Measurements from ENCODE around the gene HNRNPF. TPM values are rescaled to one million over a fixed set of nuclear protein-coding genes. Genes with fewer than 3 reads are reported as not detected.
A peak's percentile ranks its signal among the peaks of the same experiment; 100 is the strongest.

HNRNPF gene
- total and polyA plus RNA-seq, 4 donors: 79.1 to 237 (median 176) TPM

GRCh38 chr10:43362191-43362839 lies 46.7 kb downstream of the HNRNPF start:
- TF ChIP-seq CTCF (IDR thresholded peaks at IDR 0.05; ENCODE audit: control extremely low read depth, extremely low read depth): no peak
- DNase-seq (peak; percentile 96 to 98 (median 97)), ATAC-seq (ENCODE audit: insufficient read depth, low FRiP score) (peak; percentile 99)
- Histone ChIP-seq H3K9ac (ENCODE audit: insufficient read depth in 1 of 2, low read length in 2 of 2) (peak overlapping the region; percentile 39 to 61), H3K9me3 (ENCODE audit: control insufficient read depth in 4 of 4, insufficient read depth in 3 of 4, low read length in 3 of 4) (no peaks in the 10 kb centered on the region), H3K36me3 (ENCODE audit: control insufficient read depth in 4 of 4, insufficient read depth in 4 of 4, low read length in 4 of 4) (no peaks in the 10 kb centered on the region), H3K4me3 (peak overlapping the region; percentile 58), H3K4me1 (ENCODE audit: control insufficient read depth in 5 of 5, insufficient read depth in 5 of 5, low read length in 5 of 5) (peaks cover 0 to 7% (median 0%) of the 10 kb centered on the region in 5 donors), H3K27me3 (ENCODE audit: control insufficient read depth in 3 of 3, insufficient read depth in 3 of 3, low read length in 2 of 3) (no peaks in the 10 kb centered on the region), H3K27ac (ENCODE audit: low read depth in 1 of 2, low read length in 1 of 2) (peak overlapping the region; percentile 54 to 55)
- 6 to 8% methylated on average over 48 of the region's 48 CpGs for WGBS, 2 donors

GRCh38 chr10:43361547-43362190 lies 47.3 kb downstream of the HNRNPF start:
- DNase-seq (no peak), ATAC-seq (ENCODE audit: insufficient read depth, low FRiP score) (no peak)
- H3K4me3 ChIP-seq: peak overlapping the region; percentile 58
- H3K4me1 ChIP-seq (ENCODE audit: control insufficient read depth in 5 of 5, insufficient read depth in 5 of 5, low read length in 5 of 5): peaks cover 0 to 7% (median 0%) of the 10 kb centered on the region in 5 donors
- no peaks in the 10 kb centered on the region for H3K27me3 ChIP-seq (ENCODE audit: control insufficient read depth in 3 of 3, insufficient read depth in 3 of 3, low read length in 2 of 3)
- no peaks in the 10 kb centered on the region for H3K36me3 ChIP-seq (ENCODE audit: control insufficient read depth in 4 of 4, insufficient read depth in 4 of 4, low read length in 4 of 4)
- TF ChIP-seq CTCF (IDR thresholded peaks at IDR 0.05; ENCODE audit: control extremely low read depth, extremely low read depth): no peak
- peak overlapping the region in 1 of 2 donors; percentile 61 for H3K9ac ChIP-seq (ENCODE audit: insufficient read depth in 1 of 2, low read length in 2 of 2)
- H3K9me3 ChIP-seq (ENCODE audit: control insufficient read depth in 4 of 4, insufficient read depth in 3 of 4, low read length in 3 of 4): no peaks in the 10 kb centered on the region
- WGBS, 2 donors: 10 to 15% methylated on average over 21 of the region's 21 CpGs
- peak overlapping the region; percentile 10 to 55 for H3K27ac ChIP-seq (ENCODE audit: low read depth in 1 of 2, low read length in 1 of 2)

GRCh38 chr10:43360086-43360485 lies 48.9 kb downstream of the HNRNPF start:
- TF ChIP-seq CTCF (IDR thresholded peaks at IDR 0.05; ENCODE audit: control extremely low read depth, extremely low read depth): no peak
- Histone ChIP-seq H3K36me3 (ENCODE audit: control insufficient read depth in 4 of 4, insufficient read depth in 4 of 4, low read length in 4 of 4) (no peaks in the 10 kb centered on the region), H3K27me3 (ENCODE audit: control insufficient read depth in 3 of 3, insufficient read depth in 3 of 3, low read length in 2 of 3) (no peaks in the 10 kb centered on the region), H3K9ac (ENCODE audit: insufficient read depth in 1 of 2, low read length in 2 of 2) (no peak overlapping the region), H3K27ac (ENCODE audit: low read depth in 1 of 2, low read length in 1 of 2) (no peak overlapping the region), H3K4me1 (ENCODE audit: control insufficient read depth in 5 of 5, insufficient read depth in 5 of 5, low read length in 5 of 5) (peaks cover 0 to 7% (median 0%) of the 10 kb centered on the region in 5 donors), H3K4me3 (no peak overlapping the region), H3K9me3 (ENCODE audit: control insufficient read depth in 4 of 4, insufficient read depth in 3 of 4, low read length in 3 of 4) (no peaks in the 10 kb centered on the region)
- 83 to 91% methylated on average over 6 of the region's 6 CpGs for WGBS, 2 donors
- DNase-seq (no peak), ATAC-seq (ENCODE audit: insufficient read depth, low FRiP score) (no peak)

Data from lung (tissue), 12 donors.